GM18499 (cell line): ENCODE data around the gene PAX4.
"Not testable (repeated sequence)": the region's sequence is repeated elsewhere in the genome, so short reads cannot be mapped to it uniquely, and the experiment has no call there.

ENCODE experiments used
- ATAC-seq: cut with Tn5 transposase; IDR thresholded peaks from one replicate; pipeline ENCODE4 v1.9.1; 2021; ENCODE audit warnings: moderate number of reproducible peaks; ENCODE audit not compliant: insufficient read depth, unreplicated experiment

The PAX4 gene

DNA sequence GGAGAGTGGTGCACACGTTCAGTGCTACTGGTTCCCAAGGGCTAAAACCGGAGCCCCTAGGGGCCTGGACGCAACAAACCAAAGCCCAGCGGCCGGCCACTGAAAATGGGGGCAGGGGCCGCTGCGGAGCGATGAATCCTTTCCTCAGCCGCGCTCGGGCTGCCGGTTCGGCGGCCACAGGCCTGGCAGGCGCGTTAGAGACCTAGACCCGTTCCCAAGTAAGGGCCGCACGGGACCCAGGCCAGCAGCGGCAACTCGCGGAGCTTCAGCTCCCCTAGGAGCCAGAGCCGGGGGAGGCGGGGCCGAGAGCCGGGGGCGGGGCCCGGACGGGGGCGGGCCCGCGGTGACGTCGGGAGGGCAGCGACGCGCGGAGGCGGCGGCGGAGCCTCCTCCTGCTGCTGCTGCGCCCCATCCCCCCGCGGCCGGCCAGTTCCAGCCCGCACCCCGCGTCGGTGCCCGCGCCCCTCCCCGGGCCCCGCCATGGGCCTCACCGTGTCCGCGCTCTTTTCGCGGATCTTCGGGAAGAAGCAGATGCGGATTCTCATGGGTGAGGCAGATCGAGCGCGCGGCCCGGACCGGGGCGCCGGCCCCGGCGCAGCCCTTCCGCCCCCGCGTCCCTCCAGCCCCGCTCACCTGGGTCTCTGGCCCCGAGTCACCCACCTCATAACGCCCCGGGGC is 29.8 kb downstream of the PAX4 start, which contains the start of gene ARF5:
Gene ARF5 (plus strand): TSS at position 393 of the 678 bp plus-strand sequence. CDS start 88 bp downstream, at position 481.
- peak; percentile 39 for ATAC-seq

DNA sequence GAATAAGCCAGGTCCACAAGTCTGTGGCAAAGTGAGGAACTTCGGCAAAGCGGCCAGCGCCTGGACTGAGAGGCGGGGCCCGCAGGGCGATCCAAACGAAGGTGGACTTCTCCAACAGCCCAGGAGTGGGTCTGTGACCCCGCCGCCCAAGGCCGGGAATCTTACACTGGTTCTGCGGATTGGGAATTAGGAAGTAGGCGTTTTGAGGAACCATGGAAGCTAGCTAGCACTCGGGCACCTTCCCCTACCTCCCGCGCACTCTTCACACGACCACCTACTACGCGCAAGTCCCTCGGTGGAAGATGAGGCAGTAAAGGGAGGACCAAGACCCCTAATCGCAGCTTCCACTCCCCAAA is 30.3 kb downstream of the PAX4 start:
- no peak for ATAC-seq

DNA sequence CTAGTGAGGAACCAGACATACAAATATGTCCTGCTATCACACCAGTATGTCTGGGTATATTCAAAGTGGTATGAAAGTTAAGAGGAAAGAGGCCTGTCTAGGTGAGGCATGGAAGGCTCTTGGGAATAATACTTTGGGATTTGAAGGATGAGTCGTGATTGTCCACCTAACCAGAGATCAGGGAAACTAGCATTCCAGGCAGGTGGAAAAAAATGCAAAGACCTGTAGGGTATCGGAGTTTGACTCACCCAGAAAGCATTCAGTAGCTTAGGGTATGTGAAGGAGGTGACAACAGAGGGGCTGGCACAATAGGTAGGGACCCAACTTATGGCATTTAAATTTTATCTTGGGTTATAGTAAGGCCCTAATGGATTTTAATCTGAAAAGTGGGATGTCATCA is 31.6 kb downstream of the PAX4 start:
- ATAC-seq: no peak

DNA sequence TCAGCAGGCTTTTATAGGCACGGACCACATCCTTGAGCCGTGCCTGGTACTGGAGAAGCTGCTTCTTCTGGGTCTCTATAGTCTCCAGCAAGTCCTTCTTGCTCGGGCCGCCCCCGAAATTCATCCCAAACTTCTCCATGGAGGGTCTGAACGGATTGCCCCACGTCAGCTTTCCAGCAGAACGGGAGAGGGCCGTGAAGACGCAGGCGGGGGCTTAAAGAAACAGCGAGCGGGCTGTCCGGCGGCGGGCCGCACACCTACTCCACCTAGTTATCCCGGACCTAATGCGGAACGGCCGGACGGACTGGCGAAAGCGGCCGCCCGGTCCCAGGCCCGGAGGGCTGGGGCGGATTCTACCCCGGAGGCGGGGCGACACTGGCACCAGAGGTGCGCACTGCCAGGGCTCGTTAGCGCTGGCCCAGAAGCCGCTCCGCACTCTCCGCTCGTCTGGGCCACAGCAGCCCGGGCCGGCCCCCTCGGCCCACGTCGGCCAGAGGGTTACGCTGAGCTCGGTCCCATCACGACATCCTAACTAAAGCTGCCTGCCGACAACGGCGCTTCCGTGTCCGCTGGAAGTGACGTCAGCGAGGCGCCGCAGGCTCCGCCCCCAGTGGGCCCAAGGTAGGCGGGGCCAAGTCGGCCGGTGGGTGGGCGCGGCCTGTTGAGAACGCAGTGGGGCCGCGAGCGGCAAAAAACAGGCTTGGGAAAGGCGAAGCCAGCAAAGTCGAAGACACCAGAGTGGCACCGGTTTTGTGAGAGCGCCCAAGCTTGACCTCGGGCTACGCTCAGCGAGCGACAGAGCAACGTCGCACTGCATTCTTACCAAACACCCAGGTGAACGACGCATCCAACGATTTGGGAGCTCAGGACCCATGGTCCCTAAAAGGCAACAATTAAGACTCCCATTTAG is 32.6 kb downstream of the PAX4 start, which contains the start of gene GCC1:
Gene GCC1 (minus strand): TSS at position 553 of the 910 bp plus-strand sequence. CDS start 414 bp downstream, at position 139.
- peak; percentile 72 for ATAC-seq

DNA sequence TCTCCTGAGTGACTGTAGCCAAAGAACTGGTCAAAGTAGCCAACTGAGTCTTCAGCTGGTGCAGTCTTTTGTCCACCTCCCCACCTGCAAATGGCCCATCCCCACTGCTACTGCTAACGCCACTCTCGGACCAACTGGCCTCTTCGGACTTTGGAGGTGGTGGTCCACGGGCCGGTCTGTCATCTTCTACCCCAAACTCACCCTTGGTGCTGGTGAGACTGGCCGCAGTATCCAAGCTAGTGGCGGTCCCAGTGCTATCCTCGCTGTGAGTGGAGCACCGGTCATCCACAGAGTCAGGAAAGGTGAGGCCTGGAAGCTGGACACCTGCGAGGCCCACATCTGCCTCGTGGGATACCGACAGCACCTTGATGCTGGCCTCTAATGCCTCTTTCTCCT is 33.3 kb downstream of the PAX4 start:
- ATAC-seq: no peak

DNA sequence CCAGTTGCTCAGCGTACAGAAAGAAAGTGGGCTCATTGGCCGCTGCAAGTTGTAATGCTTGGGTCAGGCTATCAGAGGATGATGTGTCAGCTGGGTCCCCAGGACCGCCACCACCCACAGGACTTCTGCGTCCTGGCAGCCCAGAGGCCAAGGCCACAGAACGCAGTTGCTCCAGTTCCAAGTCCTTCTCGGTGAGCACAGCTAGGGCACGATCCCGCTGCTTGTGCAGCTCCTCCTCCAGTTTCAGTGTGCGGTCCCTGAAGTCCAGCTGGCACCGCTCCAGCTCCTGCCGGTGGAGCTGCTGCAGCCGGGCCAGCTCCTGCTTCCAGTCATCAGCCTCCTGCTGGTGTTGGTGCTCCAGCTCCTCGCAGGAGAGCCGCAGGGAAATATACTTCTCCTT is 35.6 kb downstream of the PAX4 start:
- ATAC-seq: no peak

DNA sequence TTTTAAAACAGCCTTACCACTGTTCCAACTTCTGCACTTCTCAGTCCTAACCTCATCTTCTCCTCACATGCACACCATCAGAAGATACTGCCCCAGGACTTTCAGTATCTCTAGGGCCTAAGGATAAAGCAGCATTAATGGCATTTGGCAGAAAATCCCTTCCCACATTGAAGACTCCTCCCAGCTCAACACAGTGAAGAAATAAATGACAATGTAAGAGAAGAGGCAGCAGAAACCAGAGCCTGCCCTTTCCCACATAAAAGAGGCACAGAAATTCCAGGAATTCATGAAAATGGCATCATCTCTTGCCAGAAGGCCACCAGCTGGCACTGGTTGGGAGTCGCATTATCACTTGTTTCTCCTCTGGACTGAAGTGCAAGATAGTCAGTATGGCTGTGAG is 36.2 kb downstream of the PAX4 start:
- no peak for ATAC-seq

DNA sequence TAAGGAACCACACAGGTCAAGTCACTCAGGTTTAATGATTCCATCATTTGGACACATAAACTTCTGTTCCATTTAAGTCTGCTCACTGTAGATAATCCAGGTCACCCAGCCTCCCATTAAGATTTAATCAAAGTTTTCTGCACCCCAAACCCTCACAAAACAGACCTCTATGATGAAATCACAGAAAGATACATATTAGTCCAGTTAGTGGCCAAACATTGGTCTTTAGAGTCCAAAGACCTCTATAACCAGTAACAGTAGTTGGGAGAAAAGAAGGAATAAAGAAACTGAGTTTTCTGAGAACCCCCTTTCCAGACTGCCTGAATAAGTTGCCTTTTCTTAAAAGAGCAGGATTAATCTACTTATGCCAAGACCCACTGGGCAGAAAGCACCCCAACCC is 37.3 kb downstream of the PAX4 start:
- ATAC-seq: no peak

DNA sequence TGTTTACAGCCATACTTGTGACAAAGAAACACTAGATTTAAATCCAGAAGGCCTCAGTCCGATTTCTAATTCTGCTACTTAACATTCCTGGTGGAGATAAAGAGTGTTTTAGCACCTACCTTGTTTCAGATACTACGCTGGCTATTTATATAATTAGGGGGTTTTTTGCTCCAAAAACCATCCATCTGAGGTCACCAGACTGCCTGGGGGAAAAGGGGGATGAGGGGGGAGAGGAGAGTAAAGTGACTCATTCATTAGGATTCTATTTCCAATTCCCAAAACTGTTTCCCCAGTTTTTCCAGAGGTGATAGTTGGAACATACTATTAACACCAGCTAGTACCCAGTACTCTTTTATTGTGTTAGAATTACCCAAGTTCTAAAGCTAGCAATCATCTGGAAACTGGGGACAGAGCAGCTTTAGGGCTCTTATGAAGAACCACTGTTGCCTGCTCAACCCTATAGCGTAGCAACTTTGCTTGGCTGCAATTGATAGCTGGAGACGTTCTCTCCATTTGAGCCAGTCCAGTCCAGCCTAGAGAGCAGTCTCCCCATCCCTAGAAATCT is 39.1 kb downstream of the PAX4 start:
- no peak for ATAC-seq

DNA sequence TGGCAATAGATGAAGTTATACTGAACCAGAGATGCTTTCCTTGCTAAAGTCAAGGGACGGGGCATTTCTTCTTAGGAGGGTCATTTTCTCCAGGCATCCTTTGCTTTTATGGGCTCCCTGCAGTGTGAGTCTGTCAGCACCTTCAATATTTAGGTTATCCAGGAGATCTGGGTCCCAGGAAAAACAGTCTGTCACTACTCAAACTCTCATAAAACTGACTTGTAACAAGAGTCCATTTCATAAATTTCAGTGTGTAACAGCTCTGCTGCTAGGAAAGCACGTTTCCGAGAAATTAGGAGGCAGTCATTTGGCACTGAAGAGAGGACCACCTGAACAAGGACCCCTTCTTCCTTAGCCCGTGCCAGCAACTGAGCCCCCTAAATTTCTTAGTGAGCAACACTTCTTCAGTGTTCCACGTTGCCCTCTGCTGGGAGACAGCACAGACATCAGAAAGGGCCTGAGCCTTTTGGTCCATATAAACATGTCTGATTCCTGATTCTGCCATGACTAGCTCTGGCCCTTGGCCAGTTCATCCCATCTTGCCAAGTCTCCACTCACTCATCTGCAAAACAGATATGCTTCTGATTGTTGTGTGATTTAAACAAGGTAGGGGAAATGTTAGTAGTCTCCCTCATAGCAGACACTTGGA is 39.8 kb downstream of the PAX4 start:
- no peak for ATAC-seq

DNA sequence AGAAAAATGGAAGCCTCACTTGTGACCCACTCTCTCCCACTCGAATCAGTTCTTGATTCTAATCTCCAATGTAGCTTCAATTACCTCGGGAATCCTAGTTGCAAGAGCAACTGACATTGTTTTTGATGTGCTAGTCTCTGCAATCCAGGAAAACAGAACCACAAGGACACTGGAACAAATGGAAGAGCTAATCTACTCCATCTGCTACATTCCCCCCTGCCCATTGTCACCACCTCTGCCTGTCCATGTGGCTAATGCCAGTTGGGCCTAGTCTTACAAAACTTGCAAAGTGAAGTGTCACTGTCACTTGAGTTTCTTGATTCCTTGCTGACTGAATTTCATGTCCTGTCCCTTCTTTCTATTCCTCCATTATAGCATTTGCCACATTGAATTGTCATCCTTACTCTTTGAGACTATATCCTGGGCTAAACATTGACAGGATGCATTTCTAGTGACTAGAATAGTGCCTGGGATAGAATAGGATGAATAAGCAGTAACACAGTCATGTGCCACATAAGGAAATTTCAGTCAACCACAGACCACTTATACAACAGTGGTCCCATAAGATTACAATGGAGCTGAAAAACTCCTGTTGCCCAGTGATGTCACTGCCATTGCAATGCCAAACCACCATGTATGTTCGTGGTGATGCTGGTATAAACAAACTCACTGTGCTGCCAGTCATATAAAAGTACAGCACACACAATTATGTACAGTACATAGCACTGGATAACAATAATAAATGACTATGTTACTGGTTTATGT is 46.0 kb downstream of the PAX4 start:
- no peak for ATAC-seq

DNA sequence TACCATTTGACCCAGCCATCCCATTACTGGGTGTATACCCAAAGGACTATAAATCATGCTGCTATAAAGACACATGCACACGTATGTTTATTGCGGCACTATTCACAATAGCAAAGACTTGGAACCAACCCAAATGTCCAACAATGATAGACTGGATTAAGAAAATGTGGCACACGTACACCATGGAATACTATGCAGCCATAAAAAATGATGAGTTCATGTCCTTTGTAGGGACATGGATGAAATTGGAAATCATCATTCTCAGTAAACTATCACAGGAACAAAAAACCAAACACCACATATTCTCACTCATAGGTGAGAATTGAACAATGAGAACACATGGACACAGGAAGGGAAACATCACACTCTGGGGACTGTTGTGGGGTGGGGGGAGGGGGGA is 49.9 kb downstream of the PAX4 start:
- ATAC-seq: not testable (repeated sequence)

DNA sequence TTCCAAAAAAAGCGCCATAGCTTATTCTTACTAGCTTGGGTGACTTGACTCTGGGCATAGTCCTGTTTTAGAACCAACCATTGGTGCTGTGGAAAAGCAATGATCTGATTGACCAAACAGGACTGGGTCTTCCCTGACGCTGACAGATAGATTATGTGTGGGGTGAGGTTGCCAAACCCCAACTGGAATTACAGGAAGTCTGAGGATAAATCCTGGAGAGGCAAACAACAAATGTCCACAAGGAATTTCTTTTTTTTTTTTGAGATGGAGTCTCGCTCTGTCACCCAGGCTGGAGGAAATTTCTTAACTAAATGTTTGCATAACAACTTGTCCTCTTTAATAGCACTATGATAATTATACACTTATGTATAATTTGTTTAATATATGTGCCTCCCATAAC is 51.7 kb downstream of the PAX4 start:
- ATAC-seq: no peak
